Activated naive CD8-positive, alpha-beta T cell treated with anti-CD3 and anti-CD28 coated beads, Interleukin-2, amount 50 U/mL, for 16 hours (primary cell): Measurements from ENCODE around the gene B4GALT5.

Experiments
- DNase-seq: peaks from one replicate; pipeline ENCODE4 v3.0.0-alpha.2; 2020; ENCODE audit warnings: low read depth, low spot score

B4GALT5 gene

GRCh38 chr20:49701241-49701790 lies 12.4 kb downstream of the B4GALT5 start:
- DNase-seq, result no peak

- DNase-seq, result no peak
These were observed 13.1 kb downstream of the B4GALT5 start for GRCh38 chr20:49700411-49701185.

GRCh38 chr20:49699200-49699992 lies 14.3 kb downstream of the B4GALT5 start:
- no peak for DNase-seq

GRCh38 chr20:49698477-49698876 lies 15.2 kb downstream of the B4GALT5 start:
- DNase-seq, result no peak

- no peak for DNase-seq
These were observed 16.6 kb downstream of the B4GALT5 start for GRCh38 chr20:49697071-49697470.

GRCh38 chr20:49696594-49696993 lies 17.1 kb downstream of the B4GALT5 start:
- DNase-seq, result no peak

- no peak for DNase-seq
These were observed 17.8 kb downstream of the B4GALT5 start for GRCh38 chr20:49695830-49696229.

- no peak for DNase-seq
These were observed 19.1 kb downstream of the B4GALT5 start for GRCh38 chr20:49694450-49695071.

GRCh38 chr20:49693435-49694171 lies 20.1 kb downstream of the B4GALT5 start:
- no peak for DNase-seq

GRCh38 chr20:49692941-49693340 lies 20.7 kb downstream of the B4GALT5 start:
- DNase-seq, result no peak

GRCh38 chr20:49691818-49692568 lies 21.7 kb downstream of the B4GALT5 start:
- no peak for DNase-seq

- DNase-seq, result no peak
These were observed 22.6 kb downstream of the B4GALT5 start for GRCh38 chr20:49690899-49691620.

GRCh38 chr20:49687595-49688567 lies 25.8 kb downstream of the B4GALT5 start:
- DNase-seq, result no peak

- no peak for DNase-seq
These were observed 27.9 kb downstream of the B4GALT5 start for GRCh38 chr20:49685809-49686208.

- no peak for DNase-seq
These were observed 28.5 kb downstream of the B4GALT5 start for GRCh38 chr20:49685161-49685601.

GRCh38 chr20:49684335-49684997 lies 29.2 kb downstream of the B4GALT5 start:
- no peak for DNase-seq

- no peak for DNase-seq
These were observed 30.9 kb downstream of the B4GALT5 start for GRCh38 chr20:49682798-49683197.

GRCh38 chr20:49682278-49682677 lies 31.4 kb downstream of the B4GALT5 start:
- no peak for DNase-seq
